ENCODE data around the gene EIF2A. TPM values are rescaled to one million over a fixed set of nuclear protein-coding genes. Genes with fewer than 3 reads are reported as not detected.

Gene EIF2A
- total and polyA plus RNA-seq, 4 donors, result 59.5 to 127 (median 69.6) TPM

GRCh38 chr3:150540991-150541390 lies 5.6 kb upstream of the EIF2A start:
- ATAC-seq (ENCODE audit: insufficient read depth, low FRiP score), result no peak
- Histone ChIP-seq H3K4me3 (no peak overlapping the region), H3K36me3 (ENCODE audit: control insufficient read depth in 4 of 4, insufficient read depth in 4 of 4, low read length in 4 of 4) (peaks cover 1 to 19% (median 6%) of the 10 kb centered on the region in 4 donors), H3K27ac (ENCODE audit: low read depth in 1 of 2, low read length in 1 of 2) (no peak overlapping the region), H3K9me3 (ENCODE audit: control insufficient read depth in 4 of 4, insufficient read depth in 3 of 4, low read length in 3 of 4) (no peaks in the 10 kb centered on the region), H3K27me3 (ENCODE audit: control insufficient read depth in 3 of 3, insufficient read depth in 3 of 3, low read length in 2 of 3) (no peaks in the 10 kb centered on the region), H3K4me1 (ENCODE audit: control insufficient read depth in 5 of 5, insufficient read depth in 5 of 5, low read length in 5 of 5) (peaks cover 0 to 8% (median 3%) of the 10 kb centered on the region in 5 donors), H3K9ac (ENCODE audit: insufficient read depth in 1 of 2, low read length in 2 of 2) (no peak overlapping the region)
- WGBS, 2 donors, result 29 to 41% methylated on average over 3 of the region's 3 CpGs
- TF ChIP-seq CTCF (IDR thresholded peaks at IDR 0.05; ENCODE audit: control extremely low read depth, extremely low read depth), result no peak
- DNase-seq, result no peak

DNA sequence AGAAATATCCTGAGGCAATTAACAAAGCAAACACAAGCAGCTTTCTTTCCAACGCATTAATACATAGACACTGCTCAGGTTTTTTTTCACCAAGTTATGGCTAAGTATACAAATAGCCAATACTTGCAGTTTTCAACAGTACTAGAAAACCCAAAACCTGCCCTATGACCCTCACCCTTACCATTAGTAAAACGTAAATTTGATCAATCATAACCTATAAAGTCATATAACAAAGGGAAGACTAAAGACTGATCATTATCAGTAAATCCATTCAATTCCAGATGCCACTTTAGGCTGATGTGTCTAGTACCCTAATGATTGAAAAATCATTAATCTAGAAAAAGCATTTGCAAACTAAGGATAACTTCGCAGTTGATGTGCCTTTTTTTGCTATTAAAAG lies 3.5 kb upstream of the EIF2A start:
- WGBS, 2 donors, result 82 to 91% methylated on average over 3 of the region's 3 CpGs
- H3K4me1 ChIP-seq (ENCODE audit: control insufficient read depth in 5 of 5, insufficient read depth in 5 of 5, low read length in 5 of 5), result peaks cover 0 to 18% (median 8%) of the 10 kb centered on the region in 5 donors

DNA sequence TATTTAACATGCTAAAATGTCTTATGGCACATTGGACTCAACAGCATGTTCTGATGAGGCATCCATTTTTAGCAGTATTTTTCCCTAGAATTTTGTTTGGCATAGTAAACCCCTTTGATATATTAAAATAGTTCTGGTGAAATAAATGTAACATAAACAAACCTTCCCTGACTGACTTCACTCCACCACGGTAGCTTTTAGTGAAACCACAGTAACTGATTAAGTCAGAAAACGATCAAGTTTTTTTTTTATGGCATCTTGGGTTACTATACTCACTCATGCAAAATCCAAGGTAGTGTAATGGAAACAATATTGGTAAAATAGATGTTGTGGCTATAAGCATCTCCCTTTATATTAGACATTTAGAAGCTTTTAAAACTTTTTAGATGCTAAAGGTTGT lies 3.1 kb upstream of the EIF2A start:
- no peaks in the 10 kb centered on the region for H3K9me3 ChIP-seq (ENCODE audit: control insufficient read depth in 4 of 4, insufficient read depth in 3 of 4, low read length in 3 of 4)
- peaks cover 2 to 20% (median 8%) of the 10 kb centered on the region in 5 donors for H3K4me1 ChIP-seq (ENCODE audit: control insufficient read depth in 5 of 5, insufficient read depth in 5 of 5, low read length in 5 of 5)
- no peak for TF ChIP-seq CTCF (IDR thresholded peaks at IDR 0.05; ENCODE audit: control extremely low read depth, extremely low read depth)
- WGBS, 2 donors, result 72 to 73% methylated on average over 2 of the region's 2 CpGs
- H3K9ac ChIP-seq (ENCODE audit: insufficient read depth in 1 of 2, low read length in 2 of 2), result no peak overlapping the region
- no peak overlapping the region for H3K4me3 ChIP-seq
- no peak for DNase-seq
- no peak for ATAC-seq (ENCODE audit: insufficient read depth, low FRiP score)
- peaks cover 1 to 19% (median 8%) of the 10 kb centered on the region in 4 donors for H3K36me3 ChIP-seq (ENCODE audit: control insufficient read depth in 4 of 4, insufficient read depth in 4 of 4, low read length in 4 of 4)
- no peaks in the 10 kb centered on the region for H3K27me3 ChIP-seq (ENCODE audit: control insufficient read depth in 3 of 3, insufficient read depth in 3 of 3, low read length in 2 of 3)
- H3K27ac ChIP-seq (ENCODE audit: low read depth in 1 of 2, low read length in 1 of 2), result no peak overlapping the region

More for the DNA sequence above, 3.5 kb upstream of the EIF2A start:
- no peak for DNase-seq
- no peak for ATAC-seq (ENCODE audit: insufficient read depth, low FRiP score)
- H3K27ac ChIP-seq (ENCODE audit: low read depth in 1 of 2, low read length in 1 of 2), result no peak overlapping the region
- H3K9me3 ChIP-seq (ENCODE audit: control insufficient read depth in 4 of 4, insufficient read depth in 3 of 4, low read length in 3 of 4), result no peaks in the 10 kb centered on the region
- peaks cover 1 to 19% (median 8%) of the 10 kb centered on the region in 4 donors for H3K36me3 ChIP-seq (ENCODE audit: control insufficient read depth in 4 of 4, insufficient read depth in 4 of 4, low read length in 4 of 4)
- TF ChIP-seq CTCF (IDR thresholded peaks at IDR 0.05; ENCODE audit: control extremely low read depth, extremely low read depth), result no peak
- no peak overlapping the region for H3K4me3 ChIP-seq
- no peaks in the 10 kb centered on the region for H3K27me3 ChIP-seq (ENCODE audit: control insufficient read depth in 3 of 3, insufficient read depth in 3 of 3, low read length in 2 of 3)
- no peak overlapping the region for H3K9ac ChIP-seq (ENCODE audit: insufficient read depth in 1 of 2, low read length in 2 of 2)

DNA sequence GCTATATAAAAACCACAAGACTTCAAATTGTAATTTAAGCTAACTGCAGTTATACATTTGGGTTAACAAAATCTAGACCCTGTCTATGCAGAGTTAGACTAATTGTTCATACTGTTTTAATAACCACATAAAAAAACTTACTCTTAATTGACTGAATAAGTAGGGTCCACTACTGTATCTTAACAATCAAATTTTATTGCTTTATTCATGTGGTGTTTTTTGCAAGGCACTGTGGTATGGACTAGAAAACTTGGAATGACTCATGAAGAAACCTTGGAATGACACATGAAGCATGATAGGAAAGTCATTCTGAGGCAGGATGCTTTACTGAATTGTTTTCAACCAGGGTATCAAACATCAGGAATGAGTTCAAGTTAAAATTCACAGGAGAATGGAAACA lies 2.5 kb upstream of the EIF2A start:
- H3K36me3 ChIP-seq (ENCODE audit: control insufficient read depth in 4 of 4, insufficient read depth in 4 of 4, low read length in 4 of 4), result peaks cover 1 to 19% (median 8%) of the 10 kb centered on the region in 4 donors
- no peak for ATAC-seq (ENCODE audit: insufficient read depth, low FRiP score)
- H3K9me3 ChIP-seq (ENCODE audit: control insufficient read depth in 4 of 4, insufficient read depth in 3 of 4, low read length in 3 of 4), result no peaks in the 10 kb centered on the region
- TF ChIP-seq CTCF (IDR thresholded peaks at IDR 0.05; ENCODE audit: control extremely low read depth, extremely low read depth), result no peak
- H3K9ac ChIP-seq (ENCODE audit: insufficient read depth in 1 of 2, low read length in 2 of 2), result no peak overlapping the region
- H3K27ac ChIP-seq (ENCODE audit: low read depth in 1 of 2, low read length in 1 of 2), result no peak overlapping the region
- no peaks in the 10 kb centered on the region for H3K27me3 ChIP-seq (ENCODE audit: control insufficient read depth in 3 of 3, insufficient read depth in 3 of 3, low read length in 2 of 3)
- H3K4me3 ChIP-seq, result no peak overlapping the region
- peaks cover 2 to 20% (median 8%) of the 10 kb centered on the region in 5 donors for H3K4me1 ChIP-seq (ENCODE audit: control insufficient read depth in 5 of 5, insufficient read depth in 5 of 5, low read length in 5 of 5)
- no peak for DNase-seq
